GM21367 (cell line): Measurements from ENCODE around the gene PALD1.
A peak's percentile ranks its signal among the peaks of the same experiment; 100 is the strongest.

ENCODE experiments used
- ATAC-seq: cut with Tn5 transposase; IDR thresholded peaks from one replicate; pipeline ENCODE4 v1.9.1; 2021; ENCODE audit not compliant: unreplicated experiment

The PALD1 gene

GRCh38 chr10:70504521-70505358 is 26.2 kb downstream of the PALD1 start:
- ATAC-seq: no peak

- no peak for ATAC-seq
These were observed 27.3 kb downstream of the PALD1 start for GRCh38 chr10:70505908-70506307.

- no peak for ATAC-seq
These were observed 29.4 kb downstream of the PALD1 start for GRCh38 chr10:70507966-70508365.

- ATAC-seq: no peak
These were observed 30.6 kb downstream of the PALD1 start for GRCh38 chr10:70508912-70509756.

DNA sequence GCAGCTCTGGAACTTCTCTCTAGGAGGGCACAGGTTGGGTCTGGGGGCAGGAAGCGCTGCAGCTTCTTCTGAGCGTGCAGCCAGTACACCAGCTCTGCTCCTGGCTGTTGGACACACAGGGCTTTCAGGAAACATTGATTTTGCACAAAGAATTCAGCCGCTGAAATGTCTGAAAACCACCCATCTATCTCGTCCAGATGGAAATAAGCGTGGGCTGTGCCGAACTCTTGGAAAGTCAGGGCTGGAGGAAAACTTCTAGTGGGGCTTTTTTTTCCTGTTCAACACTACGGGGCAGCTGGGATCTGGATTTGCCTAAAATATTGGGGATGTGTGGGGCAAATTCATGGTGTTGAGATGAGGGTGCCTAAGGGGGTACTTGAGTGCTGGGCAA is 31.2 kb downstream of the PALD1 start:
- ATAC-seq: no peak

GRCh38 chr10:70510453-70510852 is 31.9 kb downstream of the PALD1 start:
- ATAC-seq: no peak

- ATAC-seq: no peak
These were observed 32.3 kb downstream of the PALD1 start for GRCh38 chr10:70510904-70511303.

DNA sequence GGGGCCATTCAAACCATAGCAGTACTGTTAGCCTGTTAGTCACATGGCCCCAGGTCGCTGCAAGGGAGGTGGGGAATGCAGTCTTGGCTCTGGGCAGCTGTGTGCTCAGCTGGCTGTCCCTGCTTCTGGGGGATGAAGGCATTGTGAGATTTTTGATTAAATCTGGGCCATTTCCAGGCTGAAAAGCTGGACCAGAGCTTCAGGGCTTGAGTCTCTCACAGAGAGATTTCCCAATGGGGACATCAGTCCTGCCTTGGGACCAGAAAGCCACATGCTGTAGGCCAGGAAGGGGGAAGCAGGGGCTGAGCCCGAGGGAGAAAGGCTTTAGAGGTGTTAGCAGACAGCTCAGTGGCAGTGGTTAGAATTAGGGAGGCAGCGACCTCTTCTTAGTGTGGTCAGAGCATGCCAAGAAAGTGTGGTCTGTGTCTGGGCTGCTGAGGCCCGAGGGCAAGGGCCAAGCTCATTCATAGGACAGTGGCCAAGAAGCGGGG is 33.6 kb downstream of the PALD1 start:
- ATAC-seq: no peak

GRCh38 chr10:70513848-70514309 is 35.3 kb downstream of the PALD1 start:
- ATAC-seq: peak; percentile 93

DNA sequence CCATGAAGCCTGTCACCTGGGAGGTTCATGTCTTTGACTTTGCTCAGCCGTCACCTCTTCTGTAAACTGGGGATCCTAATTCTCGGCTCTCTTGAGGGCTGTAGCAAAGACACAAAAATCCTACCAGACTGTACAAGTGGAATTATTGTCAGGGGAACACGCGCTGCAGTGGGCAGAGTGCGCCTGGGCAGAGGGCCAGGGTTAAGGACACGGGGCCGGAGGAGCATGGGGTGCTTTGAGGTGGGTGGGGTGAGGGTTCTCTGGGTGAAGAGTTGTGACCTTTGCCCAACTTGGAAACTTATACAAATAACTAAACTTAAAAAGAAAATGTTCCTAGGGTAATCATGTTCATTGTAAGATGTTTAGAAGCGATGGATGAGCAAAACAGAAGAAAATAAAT is 36.0 kb downstream of the PALD1 start:
- ATAC-seq: no peak

- no peak for ATAC-seq
These were observed 36.6 kb downstream of the PALD1 start for GRCh38 chr10:70515035-70515667.

DNA sequence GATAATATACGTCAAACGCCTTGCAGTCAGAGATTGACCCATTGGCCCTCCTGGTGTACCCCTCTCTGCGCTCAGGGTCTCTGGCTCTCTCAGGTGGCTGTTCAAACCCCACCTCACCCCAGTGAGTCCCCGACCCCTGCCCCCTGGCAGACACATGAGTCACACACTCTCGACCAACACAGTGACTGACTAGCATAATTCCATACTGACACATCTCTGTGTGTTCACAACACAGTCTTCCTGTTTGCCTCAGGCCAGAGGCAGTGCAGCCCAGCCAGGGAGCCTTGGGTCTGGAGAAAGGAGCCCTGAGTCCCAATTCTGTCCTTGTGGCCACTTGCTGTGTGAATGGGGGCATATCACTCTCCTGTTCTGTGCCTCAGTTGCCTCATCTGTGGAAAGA is 40.1 kb downstream of the PALD1 start:
- ATAC-seq: no peak

GRCh38 chr10:70523057-70523456 is 44.5 kb downstream of the PALD1 start:
- ATAC-seq: no peak

- ATAC-seq: no peak
These were observed 45.0 kb downstream of the PALD1 start for GRCh38 chr10:70523549-70523948.

- ATAC-seq: no peak
These were observed 49.7 kb downstream of the PALD1 start for GRCh38 chr10:70528314-70528713.

DNA sequence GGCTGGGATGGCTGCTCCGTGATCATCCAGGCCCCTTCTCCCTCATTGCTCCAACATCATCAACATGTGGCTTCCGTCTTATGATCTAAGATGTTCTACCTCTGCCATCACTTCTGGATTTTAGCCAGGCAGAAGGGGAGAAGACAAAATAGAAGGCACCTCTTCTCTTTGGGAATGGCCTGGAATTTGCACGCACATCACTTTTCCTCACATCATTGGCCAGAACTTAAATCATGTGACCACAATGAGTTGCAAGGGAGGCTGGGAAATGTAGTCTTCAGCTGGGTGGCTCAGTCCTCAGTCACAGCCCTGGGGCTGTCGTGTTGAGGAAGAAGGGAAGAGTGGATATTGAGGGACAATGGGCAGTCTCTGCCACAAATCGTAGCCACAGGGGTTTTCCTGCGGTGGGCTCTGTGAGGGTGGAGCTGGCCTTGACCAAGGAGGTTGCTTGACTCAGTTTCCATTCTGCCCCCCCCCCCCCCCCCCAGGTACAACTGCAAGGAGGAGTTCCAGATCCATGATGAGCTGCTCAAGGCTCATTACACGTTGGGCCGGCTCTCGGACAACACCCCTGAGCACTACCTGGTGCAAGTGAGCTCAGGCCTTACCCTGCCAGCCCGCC is 50.3 kb downstream of the PALD1 start:
- ATAC-seq: no peak

DNA sequence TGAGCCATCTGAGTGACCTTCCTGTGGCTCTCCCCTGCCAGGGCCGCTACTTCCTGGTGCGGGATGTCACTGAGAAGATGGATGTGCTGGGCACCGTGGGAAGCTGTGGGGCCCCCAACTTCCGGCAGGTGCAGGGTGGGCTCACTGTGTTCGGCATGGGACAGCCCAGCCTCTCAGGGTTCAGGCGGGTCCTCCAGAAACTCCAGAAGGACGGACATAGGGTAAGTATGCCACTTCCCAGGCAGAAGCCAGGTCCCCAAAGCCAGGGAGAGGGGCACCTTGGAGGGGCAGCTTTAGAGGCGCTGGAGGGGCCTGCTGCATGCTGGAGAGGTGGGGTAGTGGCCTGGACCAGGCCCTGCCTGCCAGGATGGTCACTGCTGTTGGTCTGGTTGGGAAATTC is 51.3 kb downstream of the PALD1 start:
- ATAC-seq: no peak

DNA sequence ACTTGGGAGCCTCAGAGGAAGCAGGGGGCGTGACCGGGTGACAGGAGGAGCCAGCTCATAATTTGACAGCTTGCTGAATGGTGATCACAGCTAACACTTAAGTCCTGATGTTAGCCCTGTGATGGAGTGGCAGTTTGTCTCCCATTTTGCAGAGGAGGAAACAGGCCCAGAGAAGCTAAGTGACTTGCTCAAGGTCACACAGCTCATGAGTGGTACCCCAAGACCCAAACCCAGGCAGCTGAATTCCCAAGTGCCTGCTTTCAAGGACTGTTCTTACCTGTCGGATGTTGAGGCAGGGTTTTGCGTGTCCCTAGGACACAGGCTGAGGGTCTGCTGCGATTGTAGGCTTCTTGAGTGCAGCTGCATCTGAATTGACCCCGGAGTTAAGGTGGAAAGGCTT is 51.7 kb downstream of the PALD1 start:
- no peak for ATAC-seq

- ATAC-seq: no peak
These were observed 54.1 kb downstream of the PALD1 start for GRCh38 chr10:70532554-70533188.

DNA sequence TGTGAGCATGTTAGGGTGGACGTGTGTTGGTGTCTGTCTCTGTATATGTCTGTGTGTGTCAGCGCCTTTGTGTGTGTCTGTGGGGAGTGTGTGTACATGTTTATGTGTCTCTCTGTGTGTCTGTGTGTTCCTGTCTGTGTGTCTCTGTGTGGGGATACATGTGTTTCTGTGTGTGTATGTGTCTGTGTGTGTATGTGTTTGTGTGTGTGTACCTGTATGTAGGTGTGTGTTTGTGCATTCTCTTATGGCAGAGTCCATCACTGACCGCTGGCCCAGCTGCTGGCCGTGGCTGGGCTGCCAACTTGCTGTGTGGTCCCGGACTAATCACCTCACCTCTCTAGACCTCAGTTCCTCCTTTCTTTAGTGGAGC is 54.6 kb downstream of the PALD1 start:
- ATAC-seq: no peak

- no peak for ATAC-seq
These were observed 55.7 kb downstream of the PALD1 start for GRCh38 chr10:70534281-70534680.
